ENCODE data around the gene KRT83.

Gene KRT83

GRCh38 chr12:52320784-52321400 is at the start of gene KRT83:
Gene KRT83 (minus strand): TSS chr12:52321398. CDS start chr12:52321335, 63 bp downstream.
- DNase-seq, result no peak

GRCh38 chr12:52369809-52370208 is 48.6 kb upstream of the KRT83 start:
- no peak for DNase-seq

- DNase-seq, result no peak
Measured at GRCh38 chr12:52369211-52369610, 48.0 kb upstream of the KRT83 start.

GRCh38 chr12:52368508-52368907 is 47.3 kb upstream of the KRT83 start:
- no peak for DNase-seq

- no peak for DNase-seq
Measured at GRCh38 chr12:52367876-52368275, 46.7 kb upstream of the KRT83 start.

- no peak for DNase-seq
Measured at GRCh38 chr12:52366738-52367485, 45.7 kb upstream of the KRT83 start, which contains the start of gene KRT85. Gene KRT85 (minus strand): TSS chr12:52367481. CDS start chr12:52367405, 76 bp downstream.

GRCh38 chr12:52364901-52365489 is 43.8 kb upstream of the KRT83 start:
- DNase-seq, result no peak

- no peak for DNase-seq
Measured at GRCh38 chr12:52364061-52364460, 42.9 kb upstream of the KRT83 start.

- no peak for DNase-seq
Measured at GRCh38 chr12:52363111-52363679, 42.0 kb upstream of the KRT83 start.

GRCh38 chr12:52362118-52362726 is 41.0 kb upstream of the KRT83 start:
- DNase-seq, result no peak

GRCh38 chr12:52361553-52361952 is 40.4 kb upstream of the KRT83 start:
- no peak for DNase-seq

GRCh38 chr12:52360663-52361271 is 39.6 kb upstream of the KRT83 start:
- no peak for DNase-seq

GRCh38 chr12:52360106-52360662 is 39.0 kb upstream of the KRT83 start:
- DNase-seq, result no peak

GRCh38 chr12:52359621-52360061 is 38.4 kb upstream of the KRT83 start:
- DNase-seq, result no peak

- DNase-seq, result no peak
Measured at GRCh38 chr12:52358575-52359350, 37.6 kb upstream of the KRT83 start.

GRCh38 chr12:52356762-52357580 is 35.8 kb upstream of the KRT83 start:
- DNase-seq, result no peak

GRCh38 chr12:52356031-52356761 is 35.0 kb upstream of the KRT83 start:
- no peak for DNase-seq

GRCh38 chr12:52355176-52355575 is 34.0 kb upstream of the KRT83 start:
- no peak for DNase-seq

- DNase-seq, result no peak
Measured at GRCh38 chr12:52354200-52354599, 33.0 kb upstream of the KRT83 start.

Measured in hypothalamus (tissue), 51 donors.